ENCODE measurements around the gene LRRTM4. TPM values are rescaled to one million over a fixed set of nuclear protein-coding genes. Genes with fewer than 3 reads are reported as not detected.
A peak's percentile ranks its signal among the peaks of the same experiment; 100 is the strongest.

The LRRTM4 gene
- total RNA-seq, 1 experiment from 2014 or later, result not detected

GRCh38 chr2:76975752-76976151, 546.4 kb downstream of the LRRTM4 start:
- no peaks in the 10 kb centered on the region for H3K27me3 ChIP-seq (ENCODE audit: low read length)
- H3K4me1 ChIP-seq (ENCODE audit: low read length), result peaks cover 30% of the 10 kb centered on the region
- H3K9ac ChIP-seq (ENCODE audit: low read length), result no peak overlapping the region
- H3K36me3 ChIP-seq (ENCODE audit: insufficient read depth, low read length), result no peaks in the 10 kb centered on the region
- DNase-seq, result no peak
- no peak overlapping the region for H3K27ac ChIP-seq (ENCODE audit: low read length)
- H3K9me3 ChIP-seq (ENCODE audit: low read length), result no peaks in the 10 kb centered on the region
- no peaks in the 10 kb centered on the region for H4K20me1 ChIP-seq (ENCODE audit: insufficient read depth, low read depth, low read length)
- H3K4me2 ChIP-seq (ENCODE audit: low read depth, low read length, poor library complexity, severe bottlenecking), result no peak overlapping the region
- no peaks in the 10 kb centered on the region for H3K9me2 ChIP-seq (replicated peaks; ENCODE audit: insufficient read depth, low read length)
- H3K79me2 ChIP-seq (ENCODE audit: low read length), result no peaks in the 10 kb centered on the region
- no peak overlapping the region for H3K4me3 ChIP-seq (ENCODE audit: low read length)
- no peak overlapping the region for H2AFZ ChIP-seq (ENCODE audit: low read length)

- Histone ChIP-seq H3K36me3 (ENCODE audit: insufficient read depth, low read length) (no peaks in the 10 kb centered on the region), H3K9me2 (replicated peaks; ENCODE audit: insufficient read depth, low read length) (no peaks in the 10 kb centered on the region), H4K20me1 (ENCODE audit: insufficient read depth, low read depth, low read length) (no peaks in the 10 kb centered on the region), H3K27me3 (ENCODE audit: low read length) (no peaks in the 10 kb centered on the region), H2AFZ (ENCODE audit: low read length) (no peak overlapping the region), H3K4me2 (ENCODE audit: low read depth, low read length, poor library complexity, severe bottlenecking) (no peak overlapping the region), H3K9ac (ENCODE audit: low read length) (no peak overlapping the region), H3K4me1 (ENCODE audit: low read length) (peaks cover 8% of the 10 kb centered on the region), H3K9me3 (ENCODE audit: low read length) (no peaks in the 10 kb centered on the region), H3K4me3 (ENCODE audit: low read length) (no peak overlapping the region), H3K79me2 (ENCODE audit: low read length) (no peaks in the 10 kb centered on the region), H3K27ac (ENCODE audit: low read length) (no peak overlapping the region)
- DNase-seq, result no peak
These were observed 548.6 kb downstream of the LRRTM4 start for GRCh38 chr2:76973610-76974009.

GRCh38 chr2:76965772-76966171, 556.4 kb downstream of the LRRTM4 start:
- H4K20me1 ChIP-seq (ENCODE audit: insufficient read depth, low read depth, low read length), result no peaks in the 10 kb centered on the region
- H3K9me2 ChIP-seq (replicated peaks; ENCODE audit: insufficient read depth, low read length), result no peaks in the 10 kb centered on the region
- H3K27me3 ChIP-seq (ENCODE audit: low read length), result no peaks in the 10 kb centered on the region
- no peak overlapping the region for H3K4me3 ChIP-seq (ENCODE audit: low read length)
- no peaks in the 10 kb centered on the region for H3K79me2 ChIP-seq (ENCODE audit: low read length)
- no peak overlapping the region for H2AFZ ChIP-seq (ENCODE audit: low read length)
- DNase-seq, result no peak
- H3K9me3 ChIP-seq (ENCODE audit: low read length), result peaks cover 4% of the 10 kb centered on the region; the same call in 1 of the 2 replicates
- no peak overlapping the region for H3K9ac ChIP-seq (ENCODE audit: low read length)
- H3K4me2 ChIP-seq (ENCODE audit: low read depth, low read length, poor library complexity, severe bottlenecking), result no peak overlapping the region
- no peaks in the 10 kb centered on the region for H3K4me1 ChIP-seq (ENCODE audit: low read length)
- H3K36me3 ChIP-seq (ENCODE audit: insufficient read depth, low read length), result no peaks in the 10 kb centered on the region
- H3K27ac ChIP-seq (ENCODE audit: low read length), result no peak overlapping the region

- Histone ChIP-seq H3K4me3 (ENCODE audit: low read length) (no peak overlapping the region), H3K27ac (ENCODE audit: low read length) (no peak overlapping the region), H3K9ac (ENCODE audit: low read length) (no peak overlapping the region), H3K27me3 (ENCODE audit: low read length) (no peaks in the 10 kb centered on the region), H3K36me3 (ENCODE audit: insufficient read depth, low read length) (no peaks in the 10 kb centered on the region), H3K9me2 (replicated peaks; ENCODE audit: insufficient read depth, low read length) (no peaks in the 10 kb centered on the region; the same call in 1 of the 2 replicates), H3K4me2 (ENCODE audit: low read depth, low read length, poor library complexity, severe bottlenecking) (no peak overlapping the region), H3K79me2 (ENCODE audit: low read length) (no peaks in the 10 kb centered on the region), H2AFZ (ENCODE audit: low read length) (no peak overlapping the region), H4K20me1 (ENCODE audit: insufficient read depth, low read depth, low read length) (no peaks in the 10 kb centered on the region), H3K4me1 (ENCODE audit: low read length) (peaks cover 2% of the 10 kb centered on the region; the same call in 1 of the 2 replicates), H3K9me3 (ENCODE audit: low read length) (no peaks in the 10 kb centered on the region; the same call in 1 of the 2 replicates)
- peak; percentile 54 for DNase-seq
These were observed 563.4 kb downstream of the LRRTM4 start for GRCh38 chr2:76958749-76959148.

- no peaks in the 10 kb centered on the region for H3K27me3 ChIP-seq (ENCODE audit: low read length)
- no peaks in the 10 kb centered on the region for H4K20me1 ChIP-seq (ENCODE audit: insufficient read depth, low read depth, low read length)
- H3K36me3 ChIP-seq (ENCODE audit: insufficient read depth, low read length), result no peaks in the 10 kb centered on the region
- peak; percentile 92 for DNase-seq
- peaks cover 2% of the 10 kb centered on the region; the same call in 1 of the 2 replicates for H3K4me1 ChIP-seq (ENCODE audit: low read length)
- no peaks in the 10 kb centered on the region for H3K79me2 ChIP-seq (ENCODE audit: low read length)
- H3K4me2 ChIP-seq (ENCODE audit: low read depth, low read length, poor library complexity, severe bottlenecking), result no peak overlapping the region
- no peaks in the 10 kb centered on the region for H3K9me2 ChIP-seq (replicated peaks; ENCODE audit: insufficient read depth, low read length)
- H2AFZ ChIP-seq (ENCODE audit: low read length), result no peak overlapping the region
- no peak overlapping the region for H3K4me3 ChIP-seq (ENCODE audit: low read length)
- H3K27ac ChIP-seq (ENCODE audit: low read length), result no peak overlapping the region
- peaks cover 5% of the 10 kb centered on the region for H3K9me3 ChIP-seq (ENCODE audit: low read length)
- no peak overlapping the region for H3K9ac ChIP-seq (ENCODE audit: low read length)
These were observed 568.3 kb downstream of the LRRTM4 start for GRCh38 chr2:76953733-76954347.

GRCh38 chr2:76946631-76947145, 575.5 kb downstream of the LRRTM4 start:
- Histone ChIP-seq H3K4me2 (ENCODE audit: low read depth, low read length, poor library complexity, severe bottlenecking) (no peak overlapping the region), H3K9ac (ENCODE audit: low read length) (no peak overlapping the region), H4K20me1 (ENCODE audit: insufficient read depth, low read depth, low read length) (no peaks in the 10 kb centered on the region), H3K4me3 (ENCODE audit: low read length) (no peak overlapping the region), H3K79me2 (ENCODE audit: low read length) (no peaks in the 10 kb centered on the region), H3K27ac (ENCODE audit: low read length) (no peak overlapping the region), H2AFZ (ENCODE audit: low read length) (no peak overlapping the region), H3K9me2 (replicated peaks; ENCODE audit: insufficient read depth, low read length) (no peaks in the 10 kb centered on the region), H3K27me3 (ENCODE audit: low read length) (no peaks in the 10 kb centered on the region), H3K4me1 (ENCODE audit: low read length) (no peaks in the 10 kb centered on the region), H3K36me3 (ENCODE audit: insufficient read depth, low read length) (no peaks in the 10 kb centered on the region), H3K9me3 (ENCODE audit: low read length) (peaks cover 4% of the 10 kb centered on the region; the same call in 1 of the 2 replicates)
- DNase-seq, result no peak

GRCh38 chr2:76940559-76940958, 581.6 kb downstream of the LRRTM4 start:
- H3K4me1 ChIP-seq (ENCODE audit: low read length), result no peaks in the 10 kb centered on the region

GRCh38 chr2:76938153-76938552, 584.0 kb downstream of the LRRTM4 start:
- Histone ChIP-seq H3K4me1 (ENCODE audit: low read length) (no peaks in the 10 kb centered on the region), H3K4me2 (ENCODE audit: low read depth, low read length, poor library complexity, severe bottlenecking) (no peak overlapping the region), H4K20me1 (ENCODE audit: insufficient read depth, low read depth, low read length) (no peaks in the 10 kb centered on the region), H3K27ac (ENCODE audit: low read length) (no peak overlapping the region), H2AFZ (ENCODE audit: low read length) (no peak overlapping the region), H3K4me3 (ENCODE audit: low read length) (no peak overlapping the region), H3K36me3 (ENCODE audit: insufficient read depth, low read length) (no peaks in the 10 kb centered on the region), H3K9ac (ENCODE audit: low read length) (no peak overlapping the region), H3K79me2 (ENCODE audit: low read length) (no peaks in the 10 kb centered on the region), H3K9me3 (ENCODE audit: low read length) (no peaks in the 10 kb centered on the region), H3K9me2 (replicated peaks; ENCODE audit: insufficient read depth, low read length) (no peaks in the 10 kb centered on the region), H3K27me3 (ENCODE audit: low read length) (no peaks in the 10 kb centered on the region)
- no peak for DNase-seq

More at GRCh38 chr2:76940559-76940958, 581.6 kb downstream of the LRRTM4 start:
- Histone ChIP-seq H3K36me3 (ENCODE audit: insufficient read depth, low read length) (no peaks in the 10 kb centered on the region), H3K4me3 (ENCODE audit: low read length) (no peak overlapping the region), H3K9ac (ENCODE audit: low read length) (no peak overlapping the region), H2AFZ (ENCODE audit: low read length) (no peak overlapping the region), H4K20me1 (ENCODE audit: insufficient read depth, low read depth, low read length) (no peaks in the 10 kb centered on the region), H3K9me2 (replicated peaks; ENCODE audit: insufficient read depth, low read length) (no peaks in the 10 kb centered on the region), H3K4me2 (ENCODE audit: low read depth, low read length, poor library complexity, severe bottlenecking) (no peak overlapping the region), H3K27ac (ENCODE audit: low read length) (no peak overlapping the region), H3K9me3 (ENCODE audit: low read length) (no peaks in the 10 kb centered on the region), H3K79me2 (ENCODE audit: low read length) (no peaks in the 10 kb centered on the region), H3K27me3 (ENCODE audit: low read length) (no peaks in the 10 kb centered on the region)
- DNase-seq, result no peak
